NCI-H2081 treated with DMSO at 0.1 percent for 48 hours (cell line): ENCODE data around the gene MSL1.

ENCODE experiments used
- DNase-seq: peaks from one replicate; lab custom pipeline; 2025; lab: John Stamatoyannopoulos, UW

MSL1 gene

DNA sequence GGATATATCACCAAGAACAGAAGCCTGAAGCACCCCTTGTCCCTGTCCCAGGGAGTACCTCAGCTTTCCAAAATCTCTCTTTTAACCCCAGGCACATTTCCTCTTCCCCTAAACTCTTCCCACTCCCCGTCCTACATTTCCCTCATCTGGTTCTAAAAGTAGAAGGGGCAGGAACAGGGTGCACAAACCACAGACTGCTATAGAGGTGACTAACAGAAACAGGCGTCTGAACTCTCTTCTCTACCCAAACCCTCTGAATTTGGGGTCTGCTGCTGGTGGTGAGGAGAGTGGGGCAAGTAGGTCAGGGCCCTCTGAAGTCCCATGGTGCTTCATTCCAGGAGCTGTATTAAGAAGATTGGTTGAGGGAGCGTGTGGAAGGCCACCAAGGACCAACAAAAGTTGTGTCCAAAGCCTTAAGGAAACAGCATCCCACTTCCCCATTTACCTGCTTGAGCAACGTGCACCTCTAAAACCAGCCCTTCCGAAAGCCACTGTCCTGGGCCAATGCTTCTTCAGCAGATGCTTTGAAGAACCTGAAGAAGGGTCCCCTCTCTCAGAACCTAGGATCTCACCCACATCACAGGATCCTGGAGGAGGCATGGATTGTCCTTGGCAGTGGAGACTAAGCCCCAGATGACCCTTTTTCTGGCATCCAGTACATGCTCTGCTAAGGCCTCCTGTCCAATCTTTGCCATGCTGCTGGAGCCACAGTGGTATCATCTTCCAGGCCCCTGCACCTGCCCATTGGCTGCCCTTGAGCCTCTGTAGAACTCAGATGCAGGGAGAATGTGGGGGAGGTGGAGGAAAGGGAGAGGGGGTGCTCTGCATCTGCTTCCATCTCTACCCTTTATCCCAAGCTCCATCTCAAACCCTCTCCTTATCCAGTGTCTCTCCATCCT is 15.7 kb upstream of the MSL1 start:
- DNase-seq, result no peak

DNA sequence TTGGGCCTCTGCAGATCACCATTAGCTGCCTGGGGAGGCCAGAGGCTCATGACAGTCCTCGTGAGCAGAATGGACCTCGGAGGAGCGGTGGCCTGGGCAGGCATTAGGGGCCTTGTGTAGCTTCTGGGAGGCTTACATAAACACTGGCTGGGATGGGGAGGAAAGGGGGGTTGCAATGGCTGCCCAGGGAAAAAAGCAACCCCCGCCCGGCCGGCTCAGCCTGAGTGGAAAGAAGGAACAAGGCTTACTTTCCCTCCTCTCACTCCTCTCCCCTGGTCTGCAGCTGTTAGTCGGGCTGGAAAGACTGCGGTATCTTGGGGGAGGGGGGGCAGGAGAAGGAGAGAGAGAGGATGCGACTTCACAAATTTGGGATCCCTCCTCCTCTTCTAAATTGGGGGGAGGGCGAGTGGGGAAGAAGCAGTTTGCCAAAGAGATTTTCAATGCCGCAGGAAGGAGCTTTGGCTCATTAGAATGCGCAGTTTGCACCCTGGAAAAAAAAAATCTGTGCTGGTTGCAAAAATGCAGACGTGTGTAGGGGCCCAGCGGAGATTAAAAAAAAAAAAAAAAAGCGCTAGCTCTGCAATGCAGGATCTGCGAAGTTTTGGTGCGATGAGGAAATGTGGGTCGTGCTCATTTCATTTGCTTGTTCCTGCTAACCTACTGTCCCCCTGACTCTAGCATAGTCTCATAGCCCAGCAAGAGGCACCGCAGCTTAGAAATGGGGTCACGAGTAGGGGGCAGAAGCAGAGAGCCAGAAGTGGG is 14.8 kb upstream of the MSL1 start:
- no peak for DNase-seq

DNA sequence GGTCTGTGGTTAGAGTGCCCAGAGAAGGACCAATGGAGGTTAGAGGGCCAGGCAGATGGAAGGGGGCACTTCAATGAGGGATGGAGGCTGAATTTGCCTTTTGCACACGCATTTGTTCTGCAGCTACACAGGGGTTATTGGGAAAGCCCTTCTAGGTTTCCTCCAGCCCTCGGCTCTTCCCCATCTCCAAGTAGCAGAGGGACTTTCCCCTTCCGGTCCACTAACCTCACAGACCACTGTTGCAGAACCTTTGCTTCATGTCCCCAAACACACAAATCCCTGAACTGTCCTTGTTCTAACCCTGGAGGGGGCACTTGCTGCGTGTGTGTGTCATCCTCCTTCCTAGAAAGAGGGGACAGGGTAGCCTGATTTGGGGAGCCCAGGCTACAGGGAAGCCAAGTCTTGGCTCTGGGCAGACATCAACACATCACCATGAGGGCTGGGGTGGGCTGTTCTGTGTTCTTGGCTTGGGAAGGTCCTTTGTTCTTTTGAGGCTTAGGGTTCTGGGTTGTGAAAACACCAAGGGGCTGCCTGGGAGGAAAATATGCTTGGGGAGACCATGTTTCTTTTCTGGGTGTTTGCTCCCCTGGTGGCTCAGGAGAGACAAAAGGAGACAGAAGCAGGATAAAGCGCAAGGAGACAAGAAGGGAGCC is 14.1 kb upstream of the MSL1 start:
- no peak for DNase-seq

DNA sequence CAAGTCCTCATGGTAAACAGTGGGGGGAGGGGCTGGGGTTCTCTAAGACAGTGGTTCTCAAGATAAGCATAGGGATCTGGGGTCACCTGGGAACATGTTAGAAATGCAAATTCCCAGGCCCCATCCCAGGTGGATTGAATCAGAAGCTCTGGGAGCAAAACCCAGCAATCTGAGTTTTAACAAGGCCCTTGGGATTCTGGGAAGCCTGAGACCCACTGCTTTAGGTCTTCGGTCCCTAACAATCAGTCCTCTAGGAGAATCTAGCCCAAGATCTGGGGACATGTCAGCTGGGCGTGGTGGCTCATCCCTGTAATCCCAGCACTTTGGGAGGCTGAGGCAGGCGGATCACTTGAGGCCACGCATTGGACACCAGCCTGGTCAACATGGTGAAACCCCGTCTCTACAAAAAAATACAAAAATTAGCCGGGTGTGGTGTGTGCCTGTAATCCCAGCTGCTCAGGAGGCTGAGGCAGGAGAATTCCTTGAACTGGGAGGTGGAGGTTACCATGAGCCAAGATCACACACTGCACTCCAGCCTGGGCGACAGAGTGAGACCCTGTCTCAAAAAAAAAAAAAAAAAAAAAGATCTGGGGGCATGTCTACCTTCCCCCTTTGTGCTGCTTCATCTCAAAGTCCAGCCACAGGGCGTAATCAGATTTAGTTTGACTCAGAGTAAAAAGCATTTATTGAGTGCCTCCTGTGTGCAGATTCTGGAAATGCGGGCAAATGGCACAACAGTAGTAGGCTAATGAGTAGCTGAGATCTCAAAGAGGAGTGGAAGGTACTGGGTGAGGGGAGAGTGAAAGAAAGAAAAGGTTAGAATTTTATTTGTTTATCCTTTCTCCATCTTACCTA is 12.6 kb upstream of the MSL1 start:
- DNase-seq, result no peak

DNA sequence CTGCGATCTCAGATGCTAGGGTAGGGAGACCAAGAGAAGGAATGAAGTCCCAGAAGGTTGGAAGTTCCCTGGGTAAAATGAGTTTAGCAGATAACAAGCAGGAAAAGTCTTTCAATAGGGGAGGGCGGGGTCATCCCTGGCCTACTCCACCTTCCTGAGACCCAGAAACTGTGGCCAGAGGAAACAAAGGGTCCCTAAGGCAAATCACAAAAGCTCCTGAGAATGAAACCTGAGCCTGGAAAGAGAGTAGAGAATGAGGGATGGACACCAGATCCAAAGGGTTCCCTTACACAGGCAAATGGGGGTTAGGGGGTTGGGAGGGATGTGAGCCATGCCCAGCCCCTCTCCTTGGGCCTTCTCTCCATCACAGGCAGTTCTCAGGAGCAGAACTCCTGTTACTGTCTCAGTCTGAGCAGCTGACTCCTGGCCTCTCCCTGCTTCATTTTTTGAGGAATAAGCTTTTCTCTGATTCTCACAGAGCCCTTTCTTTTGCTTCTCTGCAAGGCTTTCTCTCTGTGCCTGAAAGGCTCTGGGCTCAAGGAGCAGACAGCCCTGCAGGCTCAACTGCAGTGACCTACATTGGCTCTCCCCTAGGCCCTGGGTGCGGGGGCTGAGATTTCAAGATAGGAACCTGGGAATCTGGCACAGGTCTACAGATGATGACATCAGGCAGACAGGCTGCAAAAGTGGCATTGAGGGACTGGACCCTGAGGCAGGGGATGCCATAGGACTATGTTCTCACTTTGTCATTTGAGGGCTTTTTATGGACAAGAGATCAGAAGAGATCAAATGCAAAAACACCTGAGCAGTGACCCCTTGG is 11.5 kb upstream of the MSL1 start:
- no peak for DNase-seq

DNA sequence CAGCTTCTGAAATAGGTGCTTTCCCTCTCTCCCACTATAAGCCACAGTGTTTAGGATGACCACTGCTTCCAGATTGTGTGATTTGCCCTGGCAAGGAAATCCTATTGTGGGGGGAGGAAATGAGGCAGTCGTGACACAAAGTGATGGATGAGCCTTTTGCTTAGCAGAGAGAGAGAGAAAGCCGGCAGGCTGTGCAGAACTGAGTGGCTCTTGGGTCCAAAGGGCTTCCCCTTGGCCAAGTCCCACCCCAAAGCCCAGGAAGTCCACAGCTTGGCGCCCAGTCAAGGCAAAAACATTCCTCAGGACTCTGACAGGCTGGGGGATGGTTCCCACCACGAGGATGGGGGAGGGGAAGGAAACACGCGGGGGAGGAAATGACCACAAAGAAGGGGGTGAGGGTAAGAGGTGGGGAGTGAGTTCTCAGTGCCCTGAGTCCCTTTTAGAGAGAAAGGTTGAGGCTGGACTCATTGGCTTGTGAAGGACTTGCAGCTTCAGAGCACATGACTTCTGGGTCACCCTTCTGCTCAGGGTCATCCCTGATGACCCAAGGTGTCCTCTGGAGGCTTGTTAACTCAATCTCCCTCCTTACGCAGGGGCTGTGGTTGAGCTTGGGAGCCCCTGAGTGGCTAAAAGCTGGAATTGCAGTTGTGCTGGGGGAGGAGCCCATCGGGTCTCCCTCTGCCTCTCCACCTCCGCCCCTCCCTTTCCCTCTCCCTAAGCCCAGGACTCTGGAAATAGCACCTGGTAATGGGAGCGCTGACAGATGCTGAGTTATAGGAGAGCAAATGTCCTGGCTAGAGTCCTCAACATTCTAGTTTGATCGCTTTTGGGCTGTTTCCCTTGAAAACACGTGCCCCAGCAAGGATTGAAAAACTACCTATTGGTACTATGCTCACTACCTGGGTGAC is 10.3 kb upstream of the MSL1 start:
- peak; percentile 73 for DNase-seq

DNA sequence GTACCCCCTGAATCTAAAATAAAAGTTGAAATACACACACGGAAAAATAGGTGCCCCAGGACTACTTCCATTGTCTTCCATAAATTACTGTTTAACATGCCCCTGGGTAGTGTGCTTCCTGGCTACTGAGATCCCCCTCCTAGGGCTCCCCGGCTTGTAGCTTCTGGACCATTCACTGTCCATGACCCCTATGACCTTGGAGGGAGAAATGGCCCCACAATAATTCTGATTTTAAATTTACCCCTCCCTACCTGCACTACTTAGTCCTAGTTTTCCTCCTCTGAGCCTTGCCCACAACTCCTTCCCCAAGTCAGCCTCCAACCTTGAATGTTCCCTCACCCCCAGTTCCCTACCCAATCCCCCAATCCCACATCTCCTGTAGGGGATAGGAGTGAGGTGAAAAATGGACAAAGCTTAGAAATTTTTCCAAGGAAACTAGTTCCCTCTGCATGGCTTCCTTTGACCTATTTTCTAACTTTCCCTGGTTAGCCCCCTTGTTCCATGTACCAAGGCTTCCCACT is 9.5 kb upstream of the MSL1 start:
- DNase-seq, result no peak

DNA sequence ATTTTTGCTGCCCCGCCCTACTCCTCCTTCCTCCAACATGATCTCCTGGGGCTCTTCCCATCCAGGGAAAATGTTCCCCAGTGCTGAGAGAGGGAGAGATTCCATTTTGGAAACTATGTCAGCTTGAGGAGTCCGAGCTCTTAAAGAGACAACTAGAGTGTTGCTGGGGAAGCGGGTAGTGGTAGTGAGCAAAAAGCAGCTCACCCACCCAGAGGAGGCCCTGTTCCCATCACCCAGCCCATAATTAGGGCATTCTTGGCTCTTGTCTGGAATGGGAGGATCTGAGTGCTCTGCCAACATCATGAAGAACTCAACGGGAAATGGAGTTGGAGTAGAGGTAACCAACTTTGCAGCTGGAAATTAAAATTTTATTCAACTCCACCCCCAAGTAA is 9.1 kb upstream of the MSL1 start:
- no peak for DNase-seq

DNA sequence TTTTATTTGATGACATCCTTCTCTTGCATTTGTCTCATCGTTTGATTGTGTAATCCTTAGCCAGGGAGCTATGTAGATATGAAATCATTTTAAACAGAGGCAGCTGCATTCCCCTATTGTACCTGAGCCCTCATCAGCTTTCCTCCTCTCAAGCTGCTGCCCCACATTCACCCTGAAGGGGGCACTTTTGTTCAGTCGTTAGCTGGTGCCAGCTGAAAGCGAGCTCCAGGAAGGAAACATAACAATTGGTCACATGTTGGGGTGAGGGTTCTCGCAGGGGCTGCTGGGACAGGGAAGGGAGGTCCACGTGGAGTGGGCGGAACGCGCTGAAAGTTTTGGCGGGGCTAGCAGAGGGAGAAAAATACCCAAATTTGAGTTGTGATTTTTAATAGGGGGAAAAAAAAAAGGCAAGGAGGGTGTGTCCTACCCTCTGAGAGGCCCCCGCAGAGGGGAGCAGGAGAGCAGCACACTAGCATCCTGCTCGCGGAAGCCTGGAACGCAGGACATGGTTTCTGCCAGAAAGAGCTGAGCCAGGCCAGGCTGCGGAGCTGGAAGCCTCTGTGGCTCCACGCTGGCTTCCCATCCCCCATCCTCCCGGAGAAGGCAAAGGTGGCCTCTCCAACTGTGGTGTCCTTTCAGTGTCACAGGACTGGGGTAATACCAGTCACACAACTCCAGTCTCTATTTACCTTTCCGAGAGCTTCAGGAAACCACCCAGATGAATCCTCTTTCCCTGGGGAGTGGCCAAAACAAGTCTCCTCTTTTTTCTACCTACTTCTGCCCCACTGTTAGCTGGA is 8.5 kb upstream of the MSL1 start:
- DNase-seq, result peak; percentile 86

DNA sequence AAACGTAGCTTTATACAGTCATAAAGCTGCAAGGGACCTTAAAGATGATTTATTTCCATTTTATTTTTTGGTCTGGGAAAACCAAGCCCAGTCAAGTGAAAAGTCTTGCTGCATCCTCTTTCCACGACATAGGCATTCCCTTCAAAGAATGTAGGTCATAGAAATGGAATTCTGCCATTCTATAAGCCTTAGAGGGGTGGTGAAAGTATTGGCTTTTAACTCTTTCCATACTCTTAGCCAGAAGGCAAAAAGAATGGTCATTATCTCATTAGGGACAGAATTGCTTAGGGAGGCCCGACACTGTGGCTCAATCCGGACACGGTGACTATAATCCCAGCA is 7.9 kb upstream of the MSL1 start:
- DNase-seq, result no peak

DNA sequence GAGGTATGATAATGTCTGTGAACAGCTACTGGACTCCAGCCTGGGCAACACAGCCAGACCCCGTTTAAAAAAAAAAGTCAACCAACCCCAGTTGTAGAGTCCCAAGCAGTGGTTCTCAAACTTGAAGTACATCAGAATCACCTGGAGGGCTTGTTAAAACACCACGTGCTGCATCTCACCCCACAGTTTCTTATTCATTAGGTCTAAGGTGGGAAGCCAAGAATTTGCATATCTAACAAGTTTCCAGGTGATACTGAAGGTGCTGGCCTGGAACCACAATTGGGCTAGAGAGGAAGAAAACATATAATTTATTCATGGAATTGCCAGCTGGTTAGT is 6.7 kb upstream of the MSL1 start:
- no peak for DNase-seq

DNA sequence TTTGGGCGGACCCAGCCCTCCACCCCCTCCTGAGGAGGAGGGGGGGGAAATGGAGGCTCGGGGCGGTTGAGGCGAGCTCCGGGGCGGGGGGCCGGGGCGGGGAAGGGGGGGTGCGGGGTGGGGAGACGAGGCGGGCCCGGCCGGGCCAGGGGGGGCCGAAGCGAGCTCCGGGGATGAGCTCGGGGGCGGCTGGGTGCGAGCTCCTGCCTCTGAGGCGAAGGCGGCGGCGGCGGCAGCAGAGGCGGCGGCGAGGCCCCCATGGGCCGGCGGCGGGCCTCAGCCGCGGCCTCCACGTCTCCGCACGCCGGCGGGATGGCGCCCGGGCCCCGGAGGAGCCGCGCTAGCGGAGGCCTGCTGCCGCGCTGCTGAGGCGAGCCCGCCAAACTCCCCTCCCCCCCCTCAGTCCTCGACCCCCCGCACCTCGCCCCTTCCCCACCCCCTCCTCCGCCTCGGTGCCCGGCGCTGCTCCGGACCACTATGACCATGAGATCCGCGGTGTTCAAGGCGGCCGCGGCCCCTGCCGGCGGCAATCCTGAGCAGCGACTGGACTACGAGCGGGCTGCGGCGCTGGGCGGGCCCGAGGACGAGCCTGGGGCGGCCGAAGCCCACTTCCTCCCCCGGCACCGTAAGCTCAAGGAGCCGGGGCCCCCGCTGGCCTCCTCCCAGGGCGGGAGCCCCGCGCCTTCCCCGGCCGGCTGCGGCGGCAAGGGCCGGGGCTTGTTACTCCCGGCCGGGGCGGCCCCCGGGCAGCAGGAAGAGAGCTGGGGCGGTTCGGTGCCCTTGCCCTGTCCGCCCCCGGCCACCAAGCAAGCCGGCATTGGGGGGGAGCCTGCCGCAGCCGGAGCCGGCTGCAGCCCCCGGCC is 596 bp downstream of the MSL1 start:
- no peak for DNase-seq

DNA sequence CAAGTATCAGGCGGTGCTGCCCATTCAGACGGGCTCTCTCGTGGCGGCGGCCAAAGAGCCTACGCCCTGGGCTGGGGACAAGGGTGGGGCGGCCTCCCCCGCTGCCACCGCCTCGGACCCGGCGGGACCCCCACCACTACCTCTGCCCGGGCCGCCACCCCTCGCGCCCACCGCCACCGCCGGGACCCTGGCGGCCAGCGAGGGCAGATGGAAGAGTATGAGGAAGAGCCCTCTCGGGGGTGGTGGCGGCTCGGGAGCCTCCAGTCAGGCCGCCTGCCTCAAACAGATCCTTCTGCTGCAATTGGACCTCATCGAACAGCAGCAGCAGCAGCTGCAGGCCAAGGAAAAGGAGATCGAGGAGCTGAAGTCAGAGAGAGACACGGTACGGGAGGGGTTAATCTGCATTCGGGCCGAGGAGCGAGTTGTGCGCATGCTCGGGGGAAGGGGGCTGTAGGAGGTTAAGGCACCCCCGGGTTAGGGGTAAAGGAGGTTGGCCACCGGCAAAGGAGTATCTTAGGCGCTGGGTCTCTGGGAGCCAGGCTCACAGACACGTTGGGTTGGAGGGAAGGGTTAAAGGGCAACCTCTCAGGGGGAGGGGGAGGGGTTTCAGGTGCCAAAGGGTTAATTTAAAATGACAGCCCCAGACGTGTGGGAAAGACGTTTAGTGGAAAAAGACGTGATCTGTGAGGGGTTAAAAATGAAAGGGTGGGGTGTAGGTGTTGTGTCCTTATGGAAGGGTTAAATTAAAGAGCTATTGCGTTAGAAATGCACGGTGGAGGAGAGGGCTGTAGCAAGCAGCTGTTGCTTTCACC is 1.4 kb downstream of the MSL1 start:
- DNase-seq, result no peak

DNA sequence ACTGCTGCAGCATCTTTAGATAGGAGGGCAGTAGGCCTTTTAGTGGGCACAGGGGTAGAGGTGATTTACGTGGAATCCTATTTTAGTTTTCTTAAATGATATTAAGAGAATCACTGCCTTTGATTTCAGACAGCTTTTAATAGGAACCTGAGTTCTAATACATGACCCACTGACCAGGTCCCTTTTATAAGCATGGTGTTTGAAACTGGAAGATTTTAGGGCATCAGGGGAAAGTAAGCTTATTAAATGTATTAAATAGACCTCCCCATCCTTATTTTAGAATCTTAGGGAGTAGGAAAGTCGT is 2.0 kb downstream of the MSL1 start:
- no peak for DNase-seq

DNA sequence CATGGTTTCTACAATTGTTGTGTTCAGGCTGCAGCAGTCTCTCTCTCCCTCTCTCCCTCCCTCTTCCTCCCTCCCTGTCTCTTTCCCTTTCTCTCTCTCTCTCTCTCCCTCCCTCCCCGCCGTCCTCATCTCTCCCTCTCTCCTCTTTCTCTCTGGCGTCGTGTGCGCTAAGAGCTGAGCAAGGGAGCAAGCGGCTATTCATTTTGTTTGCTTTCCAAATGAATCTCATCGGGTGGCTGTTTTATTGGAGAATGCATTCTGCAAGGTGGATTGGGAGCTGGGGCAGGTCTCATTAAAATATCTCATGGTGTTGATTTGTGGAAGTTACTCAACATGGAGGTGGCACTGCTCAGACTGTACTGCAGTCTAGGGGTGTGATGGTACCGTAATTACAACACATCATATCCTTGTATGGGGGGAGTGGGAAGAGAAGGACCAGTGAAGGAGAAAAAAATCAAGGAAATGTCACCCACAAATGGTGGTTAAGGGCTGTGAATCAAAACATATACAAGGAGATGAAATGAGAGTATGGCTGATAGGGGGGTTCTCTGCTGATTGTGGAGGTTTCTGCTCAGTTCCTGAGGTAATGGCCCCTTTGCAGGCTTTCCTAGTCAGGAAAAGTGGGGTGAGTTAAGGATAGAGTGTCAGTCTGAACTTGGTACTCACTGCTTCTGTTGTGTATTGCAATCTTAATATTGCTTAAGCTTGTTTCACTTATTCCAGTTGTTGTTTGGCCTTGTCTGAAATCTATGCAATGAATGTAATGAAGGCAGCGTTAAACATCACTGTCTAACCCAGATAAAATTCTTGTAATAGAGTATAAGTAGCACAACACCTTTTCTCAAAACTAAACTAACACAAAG is 2.7 kb downstream of the MSL1 start:
- peak; percentile 40 for DNase-seq

DNA sequence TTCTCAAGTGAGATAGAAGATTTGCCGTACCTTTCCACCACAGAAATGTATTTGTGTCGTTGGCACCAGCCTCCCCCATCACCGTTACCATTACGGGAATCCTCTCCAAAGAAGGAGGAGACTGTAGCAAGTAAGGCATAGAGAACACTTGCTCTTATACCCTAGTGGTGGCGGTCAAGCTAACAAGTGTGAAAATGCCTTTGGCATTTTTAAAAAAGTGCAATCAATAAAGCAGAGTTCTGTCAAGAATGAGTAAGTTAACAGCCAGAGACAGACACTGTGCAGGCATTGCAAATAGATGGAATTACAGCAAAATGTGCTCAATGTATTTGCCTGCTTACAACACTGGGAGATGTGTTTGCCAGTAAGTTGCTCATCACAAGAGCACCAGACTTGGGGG is 7.7 kb downstream of the MSL1 start:
- no peak for DNase-seq
